ENCODE results near the gene PRUNE1. TPM values are rescaled to one million over a fixed set of nuclear protein-coding genes. Genes with fewer than 3 reads are reported as not detected.
A peak's percentile ranks its signal among the peaks of the same experiment; 100 is the strongest.

PRUNE1 gene
- total and polyA plus RNA-seq, 4 donors = 8.7 to 20.6 (median 12.7) TPM

- H3K9ac ChIP-seq (ENCODE audit: insufficient read depth in 1 of 2, low read length in 2 of 2) = no peak overlapping the region
- H3K27ac ChIP-seq (ENCODE audit: low read depth in 1 of 2, low read length in 1 of 2) = peak overlapping the region in 1 of 2 donors; percentile 44
- TF ChIP-seq CTCF (IDR thresholded peaks at IDR 0.05; ENCODE audit: control extremely low read depth, extremely low read depth) = no peak
- DNase-seq (peak; percentile 26 to 51 (median 42)), ATAC-seq (ENCODE audit: insufficient read depth, low FRiP score) (no peak)
- H3K27me3 ChIP-seq (ENCODE audit: control insufficient read depth in 3 of 3, insufficient read depth in 3 of 3, low read length in 2 of 3) = no peaks in the 10 kb centered on the region
- H3K36me3 ChIP-seq (ENCODE audit: control insufficient read depth in 4 of 4, insufficient read depth in 4 of 4, low read length in 4 of 4) = no peaks in the 10 kb centered on the region
- WGBS, 2 donors = 65 to 88% methylated on average over 6 of the region's 6 CpGs
- no peaks in the 10 kb centered on the region for H3K9me3 ChIP-seq (ENCODE audit: control insufficient read depth in 4 of 4, insufficient read depth in 3 of 4, low read length in 3 of 4)
- peaks cover 0 to 22% (median 7%) of the 10 kb centered on the region in 5 donors for H3K4me1 ChIP-seq (ENCODE audit: control insufficient read depth in 5 of 5, insufficient read depth in 5 of 5, low read length in 5 of 5)
- no peak overlapping the region for H3K4me3 ChIP-seq
Observed at GRCh38 chr1:150981177-150981804, 27.0 kb upstream of the PRUNE1 start.

GRCh38 chr1:150981805-150982712, 26.2 kb upstream of the PRUNE1 start, which contains the start of gene ANXA9:
ANXA9 (plus strand) TSS chr1:150982292; CDS start chr1:150983106, 814 bp downstream.
- DNase-seq (no peak), ATAC-seq (ENCODE audit: insufficient read depth, low FRiP score) (no peak)
- WGBS, 2 donors = 67 to 79% methylated on average over 12 of the region's 12 CpGs
- no peak within 1 kb of the TSS for H3K4me3 ChIP-seq
- no peak for TF ChIP-seq CTCF (IDR thresholded peaks at IDR 0.05; ENCODE audit: control extremely low read depth, extremely low read depth)
- peaks cover 0 to 20% (median 7%) of the 10 kb centered on the region in 5 donors for H3K4me1 ChIP-seq (ENCODE audit: control insufficient read depth in 5 of 5, insufficient read depth in 5 of 5, low read length in 5 of 5)
- H3K36me3 ChIP-seq (ENCODE audit: control insufficient read depth in 4 of 4, insufficient read depth in 4 of 4, low read length in 4 of 4) = no peaks in the 10 kb centered on the region
- H3K9me3 ChIP-seq (ENCODE audit: control insufficient read depth in 4 of 4, insufficient read depth in 3 of 4, low read length in 3 of 4) = no peaks in the 10 kb centered on the region
- H3K27me3 ChIP-seq (ENCODE audit: control insufficient read depth in 3 of 3, insufficient read depth in 3 of 3, low read length in 2 of 3) = no peaks in the 10 kb centered on the region
- H3K9ac ChIP-seq (ENCODE audit: insufficient read depth in 1 of 2, low read length in 2 of 2) = peak within 1 kb of the TSS in 1 of 2 donors; percentile 25
- H3K27ac ChIP-seq (ENCODE audit: low read depth in 1 of 2, low read length in 1 of 2) = peak within 1 kb of the TSS in 1 of 2 donors; percentile 44

- Histone ChIP-seq H3K9me3 (ENCODE audit: control insufficient read depth in 4 of 4, insufficient read depth in 3 of 4, low read length in 3 of 4) (no peaks in the 10 kb centered on the region), H3K36me3 (ENCODE audit: control insufficient read depth in 4 of 4, insufficient read depth in 4 of 4, low read length in 4 of 4) (no peaks in the 10 kb centered on the region), H3K9ac (ENCODE audit: insufficient read depth in 1 of 2, low read length in 2 of 2) (no peak overlapping the region), H3K27ac (ENCODE audit: low read depth in 1 of 2, low read length in 1 of 2) (no peak overlapping the region), H3K27me3 (ENCODE audit: control insufficient read depth in 3 of 3, insufficient read depth in 3 of 3, low read length in 2 of 3) (no peaks in the 10 kb centered on the region), H3K4me1 (ENCODE audit: control insufficient read depth in 5 of 5, insufficient read depth in 5 of 5, low read length in 5 of 5) (peaks cover 0 to 15% (median 2%) of the 10 kb centered on the region in 5 donors), H3K4me3 (no peak overlapping the region)
- ATAC-seq (ENCODE audit: insufficient read depth, low FRiP score) (no peak), DNase-seq (no peak)
- WGBS, 2 donors = 94 to 96% methylated on average over 2 of the region's 2 CpGs
- TF ChIP-seq CTCF (IDR thresholded peaks at IDR 0.05; ENCODE audit: control extremely low read depth, extremely low read depth) = no peak
Observed at GRCh38 chr1:150985179-150985825, 22.9 kb upstream of the PRUNE1 start.
